Measurements from ENCODE around the gene RHOB.

DNA sequence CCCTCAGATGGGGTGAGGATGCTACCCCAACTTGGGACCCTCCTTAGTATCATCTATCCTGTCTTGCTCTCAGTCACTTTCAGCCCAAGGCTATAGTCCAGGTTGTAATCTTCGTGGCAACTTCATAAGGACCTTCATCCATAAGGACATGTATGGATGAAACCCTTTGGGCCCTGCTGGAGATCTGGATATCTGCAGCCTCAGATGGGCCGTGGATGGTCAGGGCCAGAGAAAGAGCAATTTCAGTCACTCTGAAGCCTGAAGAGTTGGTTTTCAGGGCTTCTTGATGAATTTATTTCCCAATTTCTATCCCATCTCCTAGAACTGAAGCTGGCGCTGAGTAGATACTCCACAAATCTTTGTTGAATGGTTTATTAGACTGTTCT, 28.7 kb downstream of the RHOB start:
- TF ChIP-seq, protein P1, sequence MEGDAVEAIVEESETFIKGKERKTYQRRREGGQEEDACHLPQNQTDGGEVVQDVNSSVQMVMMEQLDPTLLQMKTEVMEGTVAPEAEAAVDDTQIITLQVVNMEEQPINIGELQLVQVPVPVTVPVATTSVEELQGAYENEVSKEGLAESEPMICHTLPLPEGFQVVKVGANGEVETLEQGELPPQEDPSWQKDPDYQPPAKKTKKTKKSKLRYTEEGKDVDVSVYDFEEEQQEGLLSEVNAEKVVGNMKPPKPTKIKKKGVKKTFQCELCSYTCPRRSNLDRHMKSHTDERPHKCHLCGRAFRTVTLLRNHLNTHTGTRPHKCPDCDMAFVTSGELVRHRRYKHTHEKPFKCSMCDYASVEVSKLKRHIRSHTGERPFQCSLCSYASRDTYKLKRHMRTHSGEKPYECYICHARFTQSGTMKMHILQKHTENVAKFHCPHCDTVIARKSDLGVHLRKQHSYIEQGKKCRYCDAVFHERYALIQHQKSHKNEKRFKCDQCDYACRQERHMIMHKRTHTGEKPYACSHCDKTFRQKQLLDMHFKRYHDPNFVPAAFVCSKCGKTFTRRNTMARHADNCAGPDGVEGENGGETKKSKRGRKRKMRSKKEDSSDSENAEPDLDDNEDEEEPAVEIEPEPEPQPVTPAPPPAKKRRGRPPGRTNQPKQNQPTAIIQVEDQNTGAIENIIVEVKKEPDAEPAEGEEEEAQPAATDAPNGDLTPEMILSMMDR (IDR thresholded peaks at IDR 0.05), result no peak
- TF ChIP-seq POLR2A (IDR thresholded peaks at IDR 0.05), result no peak
